T-helper 2 cell treated with Interferon-gamma antibody and Interleukin-4, amounts not matched to agents 5 μg/mL and 100 μg/mL, for 36 hours (primary cell): ENCODE results near the gene NPAS3.

Experiments used
- DNase-seq: peaks from one replicate; pipeline ENCODE4 v3.0.0; 2021; ENCODE audit warnings: low spot score
- H3K27ac Mint-ChIP-seq: one replicate; pipeline ENCODE4 v1.8.0; 2021; ENCODE audit warnings: mild to moderate bottlenecking, mixed read lengths
- H3K27me3 Mint-ChIP-seq: one replicate; pipeline ENCODE4 v1.8.0; 2021; ENCODE audit warnings: low read depth, mixed read lengths
- H3K36me3 Mint-ChIP-seq: one replicate; pipeline ENCODE4 v1.8.0; 2021; ENCODE audit warnings: low read depth, mixed read lengths
- H3K4me1 Mint-ChIP-seq: one replicate; pipeline ENCODE4 v1.8.0; 2021; ENCODE audit warnings: low read depth, mixed read lengths
- H3K4me3 Mint-ChIP-seq: one replicate; pipeline ENCODE4 v1.8.0; 2022; ENCODE audit warnings: mild to moderate bottlenecking, moderate library complexity, mixed read lengths
- H3K9me3 Mint-ChIP-seq: one replicate; pipeline ENCODE4 v1.8.0; 2021; ENCODE audit warnings: mixed read lengths

The NPAS3 gene

DNA sequence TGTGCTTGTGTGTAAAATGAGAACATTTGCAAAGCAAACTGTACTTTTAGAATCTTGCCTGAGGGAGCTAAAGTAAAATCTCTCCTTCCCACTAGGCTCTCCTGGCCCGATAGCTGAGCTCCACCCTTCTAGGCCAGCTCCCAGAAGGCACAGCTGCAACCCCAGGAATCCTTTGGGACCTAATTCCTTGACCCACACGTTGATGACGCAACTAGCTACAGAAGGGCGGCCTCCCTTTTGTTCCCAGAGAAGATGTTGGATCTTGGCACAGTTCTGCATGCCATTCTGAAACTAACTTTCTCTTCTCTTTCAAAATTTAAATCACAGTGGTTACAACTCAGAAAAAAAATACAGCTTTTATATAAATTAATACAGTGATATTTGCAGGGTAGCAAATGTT is 744.1 kb downstream of the NPAS3 start:
- no peak overlapping the region for H3K4me3 Mint-ChIP-seq
- no peaks in the 10 kb centered on the region for H3K4me1 Mint-ChIP-seq
- no peak for DNase-seq
- no peaks in the 10 kb centered on the region for H3K27me3 Mint-ChIP-seq
- H3K27ac Mint-ChIP-seq = no peak overlapping the region
- H3K9me3 Mint-ChIP-seq = no peaks in the 10 kb centered on the region
- H3K36me3 Mint-ChIP-seq = no peaks in the 10 kb centered on the region

DNA sequence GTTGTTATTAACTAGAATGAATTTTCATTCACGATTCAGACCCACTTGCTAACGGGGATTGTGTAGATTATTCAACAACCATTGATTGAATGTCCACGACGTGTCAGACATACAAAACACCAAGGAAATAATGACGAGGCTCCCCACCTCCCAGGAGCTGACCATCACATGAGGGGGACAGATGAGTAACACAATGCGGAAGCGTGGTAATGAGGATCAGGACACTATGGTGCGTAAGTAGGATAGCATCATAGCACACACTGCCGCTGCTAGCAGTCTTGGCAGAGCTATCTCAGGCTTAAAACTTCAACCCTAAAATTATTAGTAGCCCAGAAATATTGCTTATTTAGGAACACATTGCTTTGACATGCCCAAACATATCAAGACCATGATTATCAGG is 746.3 kb downstream of the NPAS3 start:
- Mint-ChIP-seq H3K36me3 (no peaks in the 10 kb centered on the region), H3K27me3 (no peaks in the 10 kb centered on the region), H3K4me3 (no peak overlapping the region), H3K4me1 (no peaks in the 10 kb centered on the region), H3K9me3 (no peaks in the 10 kb centered on the region), H3K27ac (no peak overlapping the region)
- DNase-seq = no peak

DNA sequence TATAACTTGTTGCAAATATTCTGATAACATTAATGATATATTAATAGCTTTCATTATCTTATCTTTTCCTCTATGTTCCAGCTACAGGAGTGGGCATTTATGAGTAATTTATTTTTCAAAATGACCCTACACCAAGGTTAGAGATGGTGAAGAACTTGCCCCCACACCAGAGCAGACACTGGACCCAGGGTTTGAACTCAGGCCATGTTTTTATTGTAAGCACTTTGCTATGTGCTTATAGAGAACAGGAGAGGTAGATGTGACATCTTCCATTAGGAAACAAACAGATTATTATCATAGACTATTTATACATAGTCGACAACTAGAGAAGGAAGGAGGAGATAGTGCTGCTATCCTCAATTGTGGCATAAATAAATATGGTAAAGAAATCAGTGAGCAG is 747.0 kb downstream of the NPAS3 start:
- Mint-ChIP-seq H3K9me3 (no peaks in the 10 kb centered on the region), H3K27ac (no peak overlapping the region), H3K36me3 (no peaks in the 10 kb centered on the region), H3K4me1 (no peaks in the 10 kb centered on the region), H3K4me3 (no peak overlapping the region), H3K27me3 (no peaks in the 10 kb centered on the region)
- no peak for DNase-seq

DNA sequence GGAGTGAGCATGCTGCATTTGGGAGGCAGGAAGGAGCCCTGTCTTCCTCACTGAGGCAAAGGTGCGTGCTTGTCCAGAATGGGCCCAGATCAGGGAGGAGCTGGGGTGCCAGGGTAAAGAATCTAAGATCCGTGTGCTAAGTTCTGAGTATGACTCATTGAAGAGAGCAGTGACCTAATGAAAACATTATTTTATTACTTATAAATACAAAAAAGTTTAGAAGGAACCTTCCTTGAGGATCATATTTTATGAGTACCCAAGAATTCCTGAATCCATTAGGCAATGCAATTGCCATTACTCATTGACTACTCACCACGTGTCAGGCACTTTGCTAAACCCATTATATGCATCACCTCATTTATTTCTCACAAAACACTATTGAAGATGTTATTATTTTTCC is 747.5 kb downstream of the NPAS3 start:
- H3K36me3 Mint-ChIP-seq = no peaks in the 10 kb centered on the region
- no peaks in the 10 kb centered on the region for H3K27me3 Mint-ChIP-seq
- no peak overlapping the region for H3K27ac Mint-ChIP-seq
- no peaks in the 10 kb centered on the region for H3K4me1 Mint-ChIP-seq
- DNase-seq = no peak
- H3K4me3 Mint-ChIP-seq = no peak overlapping the region
- H3K9me3 Mint-ChIP-seq = no peaks in the 10 kb centered on the region

DNA sequence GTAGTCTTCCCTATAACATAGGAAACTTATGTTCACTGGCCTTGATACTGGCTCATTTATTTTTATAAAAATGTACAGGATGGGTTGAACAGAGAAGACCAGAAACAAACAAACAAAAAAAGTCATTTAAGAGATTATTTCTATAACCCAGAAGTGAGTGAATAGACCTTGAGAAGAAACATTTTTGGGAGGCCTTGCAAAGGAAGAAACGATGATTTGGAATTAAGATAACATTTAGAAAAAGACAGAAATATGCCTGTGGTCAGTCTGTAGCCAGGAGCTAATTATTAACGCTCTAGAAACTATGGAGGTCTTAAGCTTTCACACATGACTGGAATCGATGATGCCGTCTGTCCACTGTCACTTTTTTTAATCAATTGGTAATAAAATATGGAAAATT is 748.2 kb downstream of the NPAS3 start:
- H3K36me3 Mint-ChIP-seq = no peaks in the 10 kb centered on the region
- H3K27me3 Mint-ChIP-seq = no peaks in the 10 kb centered on the region
- H3K27ac Mint-ChIP-seq = no peak overlapping the region
- no peak for DNase-seq
- H3K4me3 Mint-ChIP-seq = no peak overlapping the region
- no peaks in the 10 kb centered on the region for H3K9me3 Mint-ChIP-seq
- no peaks in the 10 kb centered on the region for H3K4me1 Mint-ChIP-seq

DNA sequence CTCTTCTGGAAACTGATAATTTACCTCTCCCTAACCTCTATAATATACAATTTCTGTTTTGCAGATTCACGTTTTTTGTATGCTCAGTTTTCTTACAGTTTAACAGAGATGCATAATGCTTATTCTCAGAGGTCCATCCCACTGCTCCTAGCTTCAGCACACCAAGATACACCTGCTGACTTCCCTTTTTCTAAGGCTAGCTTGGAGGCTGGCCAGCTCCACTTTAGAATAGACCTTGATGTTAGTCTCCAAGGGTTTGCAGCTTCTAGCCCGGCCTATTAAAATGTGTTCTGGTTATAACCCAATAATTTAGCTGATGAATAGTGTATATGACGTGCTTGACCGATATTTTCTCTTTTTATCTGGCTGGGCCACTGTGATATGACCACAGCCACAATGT is 751.0 kb downstream of the NPAS3 start:
- H3K9me3 Mint-ChIP-seq = no peaks in the 10 kb centered on the region
- H3K27ac Mint-ChIP-seq = no peak overlapping the region
- no peaks in the 10 kb centered on the region for H3K4me1 Mint-ChIP-seq

DNA sequence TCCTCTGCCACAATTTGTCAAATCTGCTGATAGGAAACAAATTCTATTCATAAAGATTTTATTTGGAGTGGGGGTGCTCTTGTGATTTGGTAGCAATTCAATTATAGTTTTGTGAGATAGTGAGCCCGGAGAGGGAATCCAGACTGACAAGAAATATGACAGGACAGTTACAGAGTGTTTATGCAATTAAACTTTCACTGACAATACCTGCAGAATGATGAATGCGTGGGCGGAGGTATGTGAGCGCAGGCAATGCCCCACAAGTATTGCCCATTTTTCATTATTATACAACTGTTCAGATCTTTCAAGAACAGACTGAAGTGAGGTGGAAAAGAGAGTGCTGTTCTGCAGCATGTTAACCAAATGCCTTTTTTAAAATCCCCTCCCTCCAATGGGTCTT is 753.2 kb downstream of the NPAS3 start:
- Mint-ChIP-seq H3K9me3 (no peaks in the 10 kb centered on the region), H3K36me3 (no peaks in the 10 kb centered on the region), H3K27me3 (no peaks in the 10 kb centered on the region), H3K4me3 (no peak overlapping the region), H3K27ac (no peak overlapping the region), H3K4me1 (no peaks in the 10 kb centered on the region)
- no peak for DNase-seq

More for the DNA sequence above, 751.0 kb downstream of the NPAS3 start:
- Mint-ChIP-seq H3K27me3 (no peaks in the 10 kb centered on the region), H3K4me3 (no peak overlapping the region), H3K36me3 (no peaks in the 10 kb centered on the region)
- no peak for DNase-seq

DNA sequence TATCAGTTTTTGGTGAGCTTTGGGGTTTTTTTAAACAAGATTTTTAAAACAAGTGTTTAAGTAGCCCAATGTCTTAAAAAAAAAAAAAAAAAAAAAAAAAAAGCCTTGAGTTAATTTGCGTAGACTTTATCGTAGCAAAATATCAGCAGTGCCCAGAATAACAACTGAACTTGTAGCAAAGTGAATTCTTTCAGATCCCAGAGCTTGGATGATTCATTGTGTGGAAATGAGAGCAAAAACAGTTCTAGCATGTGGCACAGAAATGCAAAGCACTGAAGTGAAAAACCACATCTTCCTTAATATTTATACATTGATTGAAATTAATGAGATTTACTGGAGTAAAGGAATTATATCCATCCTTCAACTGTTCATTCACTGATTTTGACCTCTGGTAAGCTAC is 754.1 kb downstream of the NPAS3 start:
- DNase-seq = no peak
- Mint-ChIP-seq H3K27me3 (no peaks in the 10 kb centered on the region), H3K4me1 (no peaks in the 10 kb centered on the region), H3K36me3 (no peaks in the 10 kb centered on the region), H3K27ac (no peak overlapping the region), H3K9me3 (no peaks in the 10 kb centered on the region), H3K4me3 (no peak overlapping the region)

DNA sequence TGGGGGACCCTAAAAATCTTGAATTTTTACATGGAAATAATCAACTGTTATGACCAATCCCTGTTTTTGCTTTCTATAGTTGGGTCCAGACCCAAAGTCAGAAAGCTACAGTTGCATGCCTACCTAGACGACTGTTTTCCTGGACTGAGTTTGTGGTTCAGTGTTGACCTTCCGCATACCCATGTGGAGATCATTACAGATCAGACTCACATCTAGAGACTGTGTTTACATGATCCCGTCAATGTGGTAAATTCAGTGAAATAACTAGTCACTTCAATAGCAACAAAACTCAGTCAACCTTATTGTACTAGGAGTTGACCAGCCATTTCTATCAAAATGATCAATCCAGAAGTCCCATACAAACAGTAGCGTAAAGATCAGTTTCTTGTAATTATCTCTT is 754.6 kb downstream of the NPAS3 start:
- H3K4me3 Mint-ChIP-seq = no peak overlapping the region
- H3K27ac Mint-ChIP-seq = no peak overlapping the region
- no peak for DNase-seq
- H3K9me3 Mint-ChIP-seq = no peaks in the 10 kb centered on the region
- H3K27me3 Mint-ChIP-seq = no peaks in the 10 kb centered on the region
- no peaks in the 10 kb centered on the region for H3K36me3 Mint-ChIP-seq
- H3K4me1 Mint-ChIP-seq = no peaks in the 10 kb centered on the region

DNA sequence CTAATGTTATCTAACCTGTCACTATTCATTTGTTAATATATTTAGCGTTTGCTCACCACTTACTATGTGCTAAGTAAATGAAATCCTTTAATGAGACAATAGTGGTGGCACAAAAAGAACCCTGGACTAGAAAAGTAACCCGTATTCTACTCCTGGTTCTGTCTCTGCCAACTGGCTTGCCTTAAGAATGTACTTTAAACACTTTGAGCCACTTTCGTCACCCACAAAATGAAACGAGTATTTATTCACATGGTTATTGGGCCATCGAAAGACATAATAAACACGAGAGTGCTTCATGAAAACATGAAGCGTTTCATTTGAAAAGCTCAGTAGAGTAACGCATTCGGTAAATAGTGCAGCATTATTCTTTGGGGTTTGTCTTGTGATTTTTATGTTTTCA is 757.5 kb downstream of the NPAS3 start:
- Mint-ChIP-seq H3K4me3 (no peak overlapping the region), H3K27ac (no peak overlapping the region), H3K36me3 (no peaks in the 10 kb centered on the region), H3K27me3 (no peaks in the 10 kb centered on the region), H3K9me3 (no peaks in the 10 kb centered on the region), H3K4me1 (no peaks in the 10 kb centered on the region)
- no peak for DNase-seq

DNA sequence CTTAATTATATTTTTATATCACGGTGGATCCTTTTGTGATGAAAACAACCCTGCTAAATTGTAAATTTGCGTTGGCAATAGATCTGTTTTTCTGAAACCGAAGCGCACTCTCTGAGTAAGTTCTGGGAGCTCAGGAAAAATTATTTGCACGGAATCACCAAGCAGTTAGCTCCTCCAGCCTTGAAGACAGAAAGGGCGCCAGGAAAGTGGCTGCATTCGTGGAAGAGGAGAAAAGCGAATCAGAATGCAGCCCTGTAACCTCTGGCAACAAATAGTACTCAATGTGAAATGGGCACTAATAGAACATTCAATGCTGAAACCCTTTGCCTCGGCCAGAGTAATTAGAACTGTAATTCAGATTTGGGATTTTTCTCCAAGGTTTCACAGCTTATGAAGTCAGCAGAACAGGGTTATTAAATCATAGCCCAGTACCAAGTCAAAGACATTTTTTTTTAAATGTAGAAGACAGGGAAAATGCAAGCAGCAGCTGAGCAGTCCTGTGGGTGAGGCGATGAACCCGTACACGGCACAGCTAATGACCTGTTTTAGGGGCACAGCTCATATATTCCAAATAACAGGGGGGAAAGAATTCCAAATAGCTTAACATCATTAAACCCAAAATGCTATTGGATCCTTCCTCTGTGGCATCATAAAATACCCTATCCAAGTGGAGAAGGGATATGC is 760.8 kb downstream of the NPAS3 start:
- Mint-ChIP-seq H3K4me1 (no peaks in the 10 kb centered on the region), H3K27ac (no peak overlapping the region), H3K36me3 (no peaks in the 10 kb centered on the region), H3K9me3 (no peaks in the 10 kb centered on the region), H3K4me3 (no peak overlapping the region), H3K27me3 (no peaks in the 10 kb centered on the region)
- DNase-seq = no peak

DNA sequence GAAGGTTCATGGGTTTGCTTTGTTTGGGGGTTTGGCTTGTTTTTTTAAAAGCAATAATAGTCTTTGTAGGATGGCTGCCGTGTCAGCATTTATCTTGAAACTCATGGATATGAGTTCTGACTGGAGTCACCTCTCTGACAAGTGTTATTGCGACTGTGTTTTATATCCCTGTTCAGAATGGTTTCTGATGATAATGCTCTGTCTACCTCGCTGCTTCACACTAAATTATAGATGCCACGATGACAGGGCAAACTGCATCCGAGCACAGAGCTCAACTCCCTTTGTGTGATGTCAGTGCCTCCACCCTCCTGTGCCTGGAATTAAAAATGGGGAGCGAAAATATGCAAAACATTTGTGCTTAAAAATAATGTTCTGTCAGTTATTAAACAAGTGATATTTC is 761.4 kb downstream of the NPAS3 start:
- Mint-ChIP-seq H3K4me1 (no peaks in the 10 kb centered on the region), H3K9me3 (no peaks in the 10 kb centered on the region), H3K4me3 (no peak overlapping the region), H3K27ac (no peak overlapping the region), H3K27me3 (no peaks in the 10 kb centered on the region), H3K36me3 (no peaks in the 10 kb centered on the region)
- DNase-seq = no peak

DNA sequence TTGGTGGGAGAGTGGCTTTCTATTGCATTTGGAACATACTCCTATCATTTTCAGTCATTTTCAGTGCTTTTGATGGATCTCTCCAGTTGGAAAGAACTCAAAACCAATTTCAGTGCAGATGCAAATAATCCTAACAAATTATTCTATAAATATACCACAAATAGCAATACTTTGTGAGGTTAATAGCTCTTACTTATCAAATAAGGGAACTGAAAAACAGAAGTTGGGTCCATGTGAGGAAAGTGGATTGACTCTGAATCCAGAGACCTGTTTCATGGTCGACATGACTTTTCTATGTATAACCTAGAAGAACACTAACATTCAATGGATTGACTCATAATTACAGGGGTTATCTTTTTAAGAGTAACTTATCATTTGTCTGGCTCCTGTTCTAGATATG is 763.6 kb downstream of the NPAS3 start:
- no peak for DNase-seq

DNA sequence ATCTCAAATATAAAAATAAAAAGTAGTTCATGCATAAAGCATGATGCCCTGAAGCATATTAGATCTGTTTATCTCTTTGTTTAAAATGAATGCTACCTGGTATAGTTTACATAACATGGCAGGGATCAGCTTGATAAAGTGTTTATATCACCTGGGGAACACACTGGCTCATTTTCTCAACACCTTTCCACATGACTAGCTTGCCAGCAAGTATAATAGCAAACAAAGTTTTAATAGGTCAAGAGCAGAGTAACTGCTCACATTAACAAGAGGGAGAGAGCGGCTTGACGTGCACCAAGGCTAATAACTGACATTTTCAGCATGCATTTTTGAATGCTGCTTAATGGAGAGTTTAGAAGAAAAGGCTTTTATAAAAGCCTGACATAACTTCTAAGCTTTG is 765.8 kb downstream of the NPAS3 start:
- Mint-ChIP-seq H3K9me3 (no peaks in the 10 kb centered on the region), H3K4me3 (no peak overlapping the region), H3K27me3 (no peaks in the 10 kb centered on the region), H3K27ac (no peak overlapping the region), H3K4me1 (no peaks in the 10 kb centered on the region), H3K36me3 (no peaks in the 10 kb centered on the region)
- no peak for DNase-seq

More for the DNA sequence above, 763.6 kb downstream of the NPAS3 start:
- H3K9me3 Mint-ChIP-seq = no peaks in the 10 kb centered on the region
- no peaks in the 10 kb centered on the region for H3K4me1 Mint-ChIP-seq
- H3K36me3 Mint-ChIP-seq = no peaks in the 10 kb centered on the region
- H3K4me3 Mint-ChIP-seq = no peak overlapping the region
- no peaks in the 10 kb centered on the region for H3K27me3 Mint-ChIP-seq
- no peak overlapping the region for H3K27ac Mint-ChIP-seq

DNA sequence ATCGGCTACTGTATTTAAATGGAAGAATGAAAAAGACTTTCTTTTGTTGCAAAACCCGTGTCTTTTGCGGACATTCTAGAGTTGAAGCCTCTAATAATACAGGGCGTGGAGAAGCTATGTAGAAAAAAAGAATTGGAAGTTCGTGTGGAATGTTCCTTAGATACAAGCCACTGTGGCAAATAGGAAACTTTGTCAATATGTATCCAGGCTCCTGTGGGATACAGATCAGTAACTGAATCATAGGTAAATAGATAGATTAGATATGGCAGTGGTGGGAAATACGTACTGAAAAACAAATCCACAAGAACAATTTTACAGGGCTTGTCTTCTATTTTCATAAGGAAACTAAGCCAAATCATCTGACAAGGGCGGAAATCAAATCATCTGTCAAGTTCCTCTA is 766.8 kb downstream of the NPAS3 start:
- no peaks in the 10 kb centered on the region for H3K36me3 Mint-ChIP-seq
- no peak overlapping the region for H3K4me3 Mint-ChIP-seq
- no peak for DNase-seq
- H3K27ac Mint-ChIP-seq = no peak overlapping the region
- H3K27me3 Mint-ChIP-seq = no peaks in the 10 kb centered on the region
- no peaks in the 10 kb centered on the region for H3K9me3 Mint-ChIP-seq
- H3K4me1 Mint-ChIP-seq = no peaks in the 10 kb centered on the region
